Stimulated activated CD4-positive, alpha-beta T cell treated with anti-CD3 and anti-CD28 coated beads, Interleukin-4, amount 100 ng/mL, for 4 hours (primary cell): ENCODE data around the gene HDGFL2.
"Not testable (repeated sequence)": the region's sequence is repeated elsewhere in the genome, so short reads cannot be mapped to it uniquely, and the experiment has no call there.

ENCODE experiments used
- DNase-seq, 2 experiments: peaks; one replicate each; pipeline ENCODE4 v3.0.0-alpha.2; 2020

Gene HDGFL2

DNA sequence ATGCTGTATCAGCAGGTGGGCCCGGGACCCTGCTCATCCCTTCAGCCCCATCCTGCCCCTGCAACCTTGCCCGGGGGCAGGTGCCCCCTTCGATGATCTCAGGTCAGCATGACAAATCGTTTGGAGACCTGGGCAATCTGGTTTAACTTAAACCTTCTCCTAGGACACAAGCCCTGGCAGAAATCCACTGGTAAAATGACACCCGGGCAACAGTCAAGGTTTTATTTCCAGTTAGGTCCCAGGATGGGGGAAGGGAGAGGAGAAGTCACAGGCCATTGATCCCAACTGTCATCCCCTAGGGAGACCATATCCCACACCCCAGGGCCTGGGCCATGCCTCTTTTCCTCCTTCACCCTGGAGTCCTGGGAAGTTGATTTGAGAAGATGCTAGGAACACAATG is 64.7 kb downstream of the HDGFL2 start:
- DNase-seq: no peak

DNA sequence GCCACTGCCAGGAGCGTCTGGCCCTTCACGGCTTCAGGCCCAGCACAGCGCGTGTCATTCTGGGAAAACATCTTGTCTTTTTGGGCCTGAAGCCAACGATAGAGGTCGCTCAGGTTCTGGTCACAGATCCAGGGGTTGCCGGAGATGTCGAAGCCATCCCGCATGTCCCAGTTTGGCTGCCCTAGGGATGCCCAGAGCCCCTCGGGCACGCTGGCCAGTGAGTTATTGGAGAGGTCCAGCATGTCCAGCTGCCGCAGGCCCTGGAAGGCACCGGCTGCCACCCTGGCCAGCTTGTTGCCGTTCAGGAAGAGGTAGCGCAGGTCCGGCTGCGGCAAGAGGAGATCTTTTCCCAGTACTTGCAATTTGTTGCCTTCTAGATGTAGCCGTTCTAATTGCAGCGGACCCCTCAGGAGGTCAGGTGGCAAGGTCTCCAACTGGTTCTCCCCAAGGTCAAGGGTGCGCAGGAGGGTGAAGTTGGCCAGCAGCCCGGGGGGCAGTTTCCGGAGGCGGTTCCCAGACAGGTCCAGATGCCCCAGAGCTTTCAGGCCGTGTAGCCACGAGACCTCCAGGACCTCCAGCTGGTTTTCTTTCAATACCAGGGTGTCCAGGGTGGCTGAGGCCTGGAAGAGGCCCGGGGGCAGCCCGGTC is 66.0 kb downstream of the HDGFL2 start:
- DNase-seq: no peak

DNA sequence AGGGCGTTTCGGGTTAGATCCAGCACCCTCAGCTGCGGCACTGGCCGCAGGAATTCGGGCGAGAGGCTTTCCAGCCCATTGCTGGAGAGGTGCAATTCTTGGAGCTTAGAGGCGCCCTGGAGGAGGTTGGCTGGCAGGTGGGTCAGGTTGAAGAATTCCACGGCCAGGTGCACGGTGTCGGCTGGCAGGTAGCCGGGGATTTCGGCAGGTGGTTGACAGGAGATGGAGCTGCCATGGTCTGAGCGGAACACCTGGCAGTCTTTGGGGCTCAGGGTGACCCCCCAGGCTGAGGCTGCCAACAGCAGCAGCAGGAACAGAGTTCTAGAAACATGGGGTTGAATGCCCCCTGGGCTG is 66.5 kb downstream of the HDGFL2 start:
- DNase-seq: no peak

DNA sequence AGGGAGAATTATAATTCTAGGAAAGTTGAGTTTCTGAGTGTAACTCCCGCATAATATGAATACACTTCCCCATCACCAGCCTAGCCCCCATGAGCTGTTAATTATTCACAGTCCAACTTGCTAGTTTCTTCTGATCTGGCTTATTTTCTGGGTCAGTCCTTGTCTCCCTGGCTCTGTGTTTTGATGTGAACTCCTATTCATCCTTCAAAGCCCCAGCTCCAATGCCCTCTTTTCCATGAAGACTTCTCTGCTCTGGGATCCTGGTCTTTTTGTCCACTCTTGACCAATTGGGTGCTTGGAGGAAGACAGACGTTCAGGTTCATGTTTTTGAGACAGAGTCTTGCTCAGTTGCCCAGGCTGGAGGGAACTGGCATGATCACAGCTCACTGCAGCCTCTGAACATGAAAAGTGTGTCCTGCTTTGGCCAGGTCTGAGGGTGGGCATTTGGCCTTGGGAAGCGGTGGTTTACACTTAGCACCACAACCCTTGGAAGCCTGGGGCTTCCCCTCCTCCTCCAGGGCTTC is 67.1 kb downstream of the HDGFL2 start:
- DNase-seq: no peak

DNA sequence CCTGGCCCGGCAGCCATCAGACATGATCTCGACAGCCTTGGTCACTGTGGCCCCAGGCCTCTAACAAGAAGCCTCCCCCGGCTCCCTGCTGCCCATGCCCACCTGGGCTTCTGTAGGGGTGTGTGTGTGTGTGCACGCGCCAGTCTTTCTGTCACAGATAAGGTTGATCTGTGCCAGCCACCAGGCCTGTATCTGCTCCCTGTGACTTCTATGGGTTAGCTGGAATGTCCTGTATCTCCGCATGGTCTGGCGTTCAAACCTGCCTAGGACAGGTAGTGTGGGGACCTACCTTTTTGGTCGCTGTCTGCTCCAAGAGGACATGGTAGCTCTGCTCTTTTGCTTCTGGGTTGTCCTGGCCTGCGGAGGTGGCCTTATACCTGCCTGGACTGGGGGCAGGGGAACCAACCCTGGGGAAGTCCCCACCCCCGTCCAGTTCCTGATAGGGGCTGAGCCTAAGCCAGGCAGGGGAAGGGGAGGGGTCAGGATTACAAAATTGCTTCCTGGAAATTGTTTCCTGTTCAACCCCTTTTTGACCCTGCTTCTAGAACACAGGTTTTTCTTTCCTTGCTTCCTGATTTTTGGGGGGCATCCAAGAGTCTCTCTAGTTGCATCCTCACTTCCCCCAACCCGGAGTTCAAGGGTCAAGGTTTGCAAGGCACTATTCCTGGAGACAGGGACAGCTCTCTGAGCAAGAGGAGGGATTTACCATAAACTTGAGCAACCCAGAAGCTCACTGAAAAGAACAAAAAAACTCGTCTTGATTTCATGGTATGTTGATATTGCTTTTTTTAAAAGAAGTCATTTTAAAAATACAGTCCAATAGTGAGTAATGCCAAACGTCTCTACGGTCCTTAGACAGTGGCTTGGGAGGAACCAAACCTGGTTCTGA is 67.8 kb downstream of the HDGFL2 start, which contains the start of gene LRG1:
TSS of gene LRG1 (minus strand) at position 344 of the 889 bp plus-strand sequence. CDS start at position 321, 23 bp downstream.
- peak in 1 of 2 experiments; percentile 23 for DNase-seq

DNA sequence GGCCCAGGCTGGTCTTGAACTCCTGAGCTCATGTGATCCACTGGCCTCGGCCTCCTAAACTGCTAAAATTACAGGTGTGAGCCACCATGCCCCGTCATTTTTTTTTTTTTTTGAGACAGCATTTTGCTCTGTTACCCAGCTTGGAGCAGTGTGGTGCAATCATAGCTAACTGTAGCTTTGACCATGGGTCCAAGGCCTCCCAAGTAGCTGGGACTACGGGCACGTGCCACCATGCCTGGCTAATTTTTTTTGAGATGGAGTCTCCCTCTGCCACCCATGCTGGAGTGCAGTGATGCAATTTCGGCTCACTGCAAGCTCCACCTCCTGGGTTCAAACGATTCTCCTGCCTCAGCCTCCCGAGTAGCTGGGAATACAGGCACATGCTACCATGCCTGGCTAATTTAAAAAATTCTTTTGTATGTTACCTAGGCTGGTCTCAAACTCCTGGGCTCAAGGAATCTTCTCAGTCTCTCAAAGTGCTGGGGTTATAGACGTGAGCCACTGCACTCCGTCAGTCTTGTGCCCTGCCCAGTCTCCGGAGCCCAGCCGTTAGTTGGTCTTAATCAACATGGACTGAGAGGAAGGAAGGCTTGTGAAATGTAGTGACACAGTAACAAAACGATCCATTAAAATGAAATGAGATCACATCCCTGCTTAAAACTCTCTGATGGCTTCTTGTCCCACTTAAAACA is 69.2 kb downstream of the HDGFL2 start:
- no peak for DNase-seq

DNA sequence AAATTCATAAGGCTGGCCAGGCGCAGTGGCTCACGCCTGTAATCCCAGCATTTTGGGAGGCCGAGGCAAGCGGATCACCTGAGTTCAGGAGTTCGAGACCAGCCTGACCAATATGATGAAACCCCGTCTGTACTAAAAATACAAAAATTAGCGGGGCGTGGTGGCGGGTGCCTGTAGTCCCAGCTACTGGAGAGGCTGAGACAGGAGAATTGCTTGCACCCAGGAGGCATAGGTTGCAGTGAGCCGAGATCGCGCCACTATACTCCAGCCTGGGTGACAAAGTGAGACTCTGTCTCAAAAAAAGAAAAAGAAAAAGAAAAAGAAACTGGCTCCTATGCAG is 69.7 kb downstream of the HDGFL2 start:
- DNase-seq: not testable (repeated sequence)

DNA sequence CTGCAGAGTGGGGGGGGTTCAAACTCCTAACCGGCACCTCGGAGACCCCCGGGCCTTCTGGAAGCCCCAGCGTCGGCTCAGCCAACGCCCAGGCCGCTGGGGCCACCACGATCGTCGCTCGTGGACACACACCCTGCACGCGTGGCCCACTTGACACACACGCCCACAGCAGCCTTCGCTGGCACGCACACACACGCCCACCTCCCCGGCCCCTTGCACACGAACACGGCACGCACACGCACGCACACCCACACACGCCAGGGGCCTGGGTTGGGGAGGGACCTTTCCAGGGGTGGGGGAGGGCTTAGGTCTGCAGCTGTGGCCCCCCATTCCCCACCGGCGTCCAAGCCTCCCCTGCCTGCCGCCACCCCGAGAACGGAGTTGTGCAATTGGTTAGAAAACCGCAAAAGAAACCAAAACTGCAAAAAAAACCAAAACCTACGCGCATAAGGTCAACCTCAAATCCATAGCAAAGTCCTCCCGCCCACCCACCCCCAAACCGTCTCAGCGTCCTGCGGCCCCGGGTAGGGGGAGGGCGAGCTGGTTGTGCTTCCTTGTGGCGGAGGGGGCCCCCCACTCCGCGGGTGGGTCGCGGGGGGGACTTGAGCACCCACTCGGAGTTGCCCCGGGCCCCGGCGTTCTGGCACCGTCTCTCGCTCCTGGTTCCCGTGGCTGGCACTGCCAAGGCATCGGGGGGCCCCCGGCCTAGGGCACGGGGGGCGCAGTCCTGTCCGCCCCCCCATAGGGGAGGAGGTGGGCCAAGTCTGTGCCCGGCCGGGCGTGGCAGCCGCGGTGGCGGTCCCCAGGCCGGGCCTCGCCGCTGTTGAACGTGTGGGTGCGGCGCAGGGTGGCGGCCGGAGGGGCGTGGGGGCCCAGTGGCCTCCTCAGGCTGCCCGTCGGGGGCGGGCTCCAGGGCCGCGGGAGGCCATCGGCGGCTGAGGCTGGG is 71.1 kb downstream of the HDGFL2 start:
- DNase-seq: no peak

DNA sequence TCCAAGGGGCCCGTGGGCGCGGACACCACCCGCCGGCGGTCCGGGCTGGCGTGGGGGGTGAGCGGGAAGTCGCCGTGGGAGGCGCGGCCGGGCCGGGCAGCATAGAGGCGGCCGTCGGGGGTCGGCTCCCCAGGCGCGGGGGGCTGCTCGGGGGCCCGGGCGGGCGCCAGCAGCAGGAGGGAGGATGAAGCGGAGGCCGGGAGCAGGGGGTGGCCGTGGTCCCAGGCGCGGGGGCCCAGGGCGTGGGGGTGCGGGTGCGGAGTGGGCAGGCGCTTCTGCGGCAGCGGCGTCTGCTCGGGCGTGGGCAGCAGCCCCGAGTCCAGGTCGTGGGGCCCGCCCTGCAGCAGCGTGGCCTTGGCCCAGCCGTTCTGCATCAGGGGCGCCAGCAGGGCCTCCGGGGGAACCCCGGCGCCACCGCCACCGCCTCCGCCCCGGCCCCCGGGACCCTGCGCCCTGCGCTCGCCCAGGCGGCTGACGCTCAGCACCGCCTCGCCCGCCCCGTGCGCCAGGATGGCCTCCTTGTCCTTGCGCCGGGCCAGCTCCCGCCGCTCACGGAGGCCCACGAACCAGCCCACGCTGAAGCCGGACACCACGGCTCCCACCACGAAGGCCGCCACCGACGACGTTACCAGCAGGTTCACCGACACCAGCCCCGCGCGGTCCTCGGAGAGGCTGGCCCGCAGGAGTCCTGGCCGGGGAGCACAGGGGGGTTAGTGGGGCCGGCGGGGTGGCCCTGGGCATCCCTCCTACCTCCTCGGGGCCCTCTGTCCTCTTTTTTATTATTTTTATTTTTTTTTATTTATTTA is 71.9 kb downstream of the HDGFL2 start:
- no peak for DNase-seq

DNA sequence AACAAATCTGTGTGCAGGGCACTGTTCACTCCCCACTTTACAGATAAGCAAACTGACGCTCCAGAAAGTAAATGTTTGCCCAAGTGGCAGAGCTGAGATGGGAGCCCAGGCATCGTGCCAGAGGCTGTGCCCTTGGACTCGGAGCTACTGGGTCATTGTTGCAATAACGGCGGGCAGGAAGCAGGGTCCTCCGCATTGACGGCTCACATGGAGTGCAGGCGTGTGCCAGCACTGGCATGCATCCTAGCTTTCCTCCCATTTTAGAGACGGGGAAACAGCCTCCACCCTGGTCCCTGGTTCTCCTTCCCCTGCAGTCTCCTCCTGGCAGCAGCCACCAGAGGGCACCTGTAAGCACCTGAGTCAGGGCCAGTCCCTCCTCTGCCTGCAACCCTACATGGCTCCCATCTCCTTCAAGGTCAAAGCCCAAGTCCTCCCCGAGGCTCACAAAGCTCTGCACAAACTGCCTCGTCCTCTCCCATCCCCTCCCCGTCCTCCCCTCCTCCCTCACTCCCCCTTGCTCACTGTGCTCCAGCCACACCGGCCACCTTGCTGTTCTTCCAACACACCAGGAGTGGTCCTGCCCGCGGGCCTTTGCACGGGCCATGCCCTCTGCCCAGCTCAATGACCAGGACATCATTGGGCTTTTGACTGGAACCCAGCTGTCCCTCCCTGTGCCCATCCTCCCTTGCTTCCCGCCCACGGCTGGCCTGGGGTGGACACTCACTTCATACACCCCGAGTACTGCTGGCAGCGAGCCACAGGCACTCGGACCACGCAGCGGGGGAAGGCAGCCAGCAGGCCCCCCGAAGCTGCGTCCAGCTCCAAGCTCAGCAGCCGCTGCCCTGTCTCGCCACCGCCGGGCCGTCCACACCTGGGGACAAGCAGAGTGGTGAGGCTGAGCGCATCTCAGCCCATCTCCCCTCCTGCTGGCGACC is 75.5 kb downstream of the HDGFL2 start:
- DNase-seq: peak; percentile 11 to 19

DNA sequence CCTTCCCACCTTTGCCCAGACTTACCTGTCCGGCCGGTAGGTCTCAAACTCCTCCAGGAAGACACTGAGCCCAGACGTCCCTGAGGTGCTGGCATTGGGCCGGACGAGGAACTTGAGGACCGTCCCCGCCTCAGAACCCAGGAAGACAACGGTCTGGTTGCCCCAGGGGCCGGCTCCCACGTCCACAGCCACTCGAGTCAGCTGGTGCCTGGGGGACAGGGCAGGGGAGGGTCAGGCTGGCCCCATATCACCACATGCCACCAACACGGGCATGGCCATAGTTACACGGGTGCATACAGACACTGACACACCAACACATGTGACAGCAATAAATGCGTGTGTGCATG is 76.1 kb downstream of the HDGFL2 start:
- no peak for DNase-seq

DNA sequence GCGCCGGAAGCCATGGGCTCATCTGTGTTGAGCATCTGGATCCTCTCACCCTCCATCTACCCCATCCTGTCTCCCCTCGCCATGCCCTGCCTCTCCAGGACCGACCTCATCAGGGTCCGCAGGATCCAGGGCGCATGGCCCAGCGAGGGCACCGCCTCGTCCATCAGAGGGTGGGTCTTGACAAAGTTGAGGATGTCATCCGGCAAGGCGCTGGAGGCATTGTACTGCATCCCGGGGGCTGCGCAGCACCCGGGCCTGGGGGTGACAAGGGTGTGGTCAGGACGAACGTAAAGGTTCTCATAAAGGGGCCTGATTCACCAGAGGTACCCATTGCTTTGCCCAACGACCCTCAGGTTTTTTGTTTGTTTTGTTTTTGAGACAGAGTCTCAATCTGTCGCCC is 77.9 kb downstream of the HDGFL2 start:
- DNase-seq: no peak

DNA sequence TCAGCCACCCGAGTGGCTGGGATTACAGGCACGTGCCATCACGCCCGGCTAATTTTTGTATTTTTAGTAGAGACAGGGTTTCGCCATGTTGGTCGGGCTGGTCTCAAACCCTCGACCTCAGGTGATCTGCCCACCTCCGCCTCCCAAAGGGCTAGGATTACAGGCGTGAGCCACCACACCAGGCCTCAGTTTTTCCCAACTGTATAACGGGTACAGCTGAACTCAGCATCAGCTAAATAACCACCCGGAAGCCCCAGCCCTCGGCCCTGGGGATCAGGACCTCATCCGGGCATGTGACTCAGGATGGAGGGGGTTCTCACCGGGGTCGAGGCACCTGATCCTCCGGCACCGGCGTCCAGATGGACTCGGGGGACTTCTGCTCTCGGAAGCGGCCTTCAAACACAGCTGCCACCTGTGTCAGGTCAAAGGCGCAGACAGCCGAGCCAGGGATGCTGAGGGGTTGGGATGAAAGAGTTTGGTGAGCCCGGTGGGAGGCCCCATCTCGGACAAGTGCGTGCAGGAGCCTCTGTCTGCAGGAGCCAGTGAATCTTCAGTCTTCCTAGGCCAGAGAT is 78.5 kb downstream of the HDGFL2 start:
- DNase-seq: no peak
